ENCODE results near the gene ILKAP.

- TF ChIP-seq POLR2A (IDR thresholded peaks at IDR 0.05; ENCODE audit: extremely low read depth, insufficient read length): no peak
- TF ChIP-seq, protein P1, sequence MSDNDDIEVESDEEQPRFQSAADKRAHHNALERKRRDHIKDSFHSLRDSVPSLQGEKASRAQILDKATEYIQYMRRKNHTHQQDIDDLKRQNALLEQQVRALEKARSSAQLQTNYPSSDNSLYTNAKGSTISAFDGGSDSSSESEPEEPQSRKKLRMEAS (IDR thresholded peaks at IDR 0.05; ENCODE audit: low read depth, low read length): no peak
- TF ChIP-seq CTCF (IDR thresholded peaks at IDR 0.05; ENCODE audit: low read depth, low read length): no peak
These were observed 24.1 kb upstream of the ILKAP start for GRCh38 chr2:238227587-238228032.

All from NB4 (cell line).